Measurements from ENCODE around the gene USP19.

USP19 gene

GRCh38 chr3:49158103-49158709 is 37.6 kb upstream of the USP19 start:
- 36 to 78% methylated on average over 4 of the region's 5 CpGs for WGBS, 2 experiments (ENCODE audit: insufficient coverage in 2 of 2)
- H3K4me3 ChIP-seq (ENCODE audit: extremely low read depth, insufficient read depth, low read length, poor library complexity, severe bottlenecking), result no peak overlapping the region
- H3K9me3 ChIP-seq (ENCODE audit: control insufficient read depth, low read length), result no peaks in the 10 kb centered on the region
- no peaks in the 10 kb centered on the region for H3K4me1 ChIP-seq (ENCODE audit: control insufficient read depth, insufficient read depth, low read length, poor library complexity, severe bottlenecking)
- peaks cover 13% of the 10 kb centered on the region for H3K36me3 ChIP-seq (ENCODE audit: control insufficient read depth, insufficient read depth, low read length)
- H3K27ac ChIP-seq (ENCODE audit: low read depth, low read length, severe bottlenecking), result no peak overlapping the region

GRCh38 chr3:49157289-49157688 is 36.7 kb upstream of the USP19 start:
- H3K4me1 ChIP-seq (ENCODE audit: control insufficient read depth, insufficient read depth, low read length, poor library complexity, severe bottlenecking), result no peaks in the 10 kb centered on the region
- H3K36me3 ChIP-seq (ENCODE audit: control insufficient read depth, insufficient read depth, low read length), result peaks cover 4% of the 10 kb centered on the region
- no CpG with 5 or more reads among the region's 1 CpG for WGBS, 2 experiments (ENCODE audit: insufficient coverage in 2 of 2)
- no peaks in the 10 kb centered on the region for H3K9me3 ChIP-seq (ENCODE audit: control insufficient read depth, low read length)
- H3K4me3 ChIP-seq (ENCODE audit: extremely low read depth, insufficient read depth, low read length, poor library complexity, severe bottlenecking), result no peak overlapping the region
- no peak overlapping the region for H3K27ac ChIP-seq (ENCODE audit: low read depth, low read length, severe bottlenecking)

GRCh38 chr3:49153349-49153912 is 32.8 kb upstream of the USP19 start:
- Histone ChIP-seq H3K27ac (ENCODE audit: low read depth, low read length, severe bottlenecking) (no peak overlapping the region), H3K4me3 (ENCODE audit: extremely low read depth, insufficient read depth, low read length, poor library complexity, severe bottlenecking) (no peak overlapping the region), H3K36me3 (ENCODE audit: control insufficient read depth, insufficient read depth, low read length) (no peaks in the 10 kb centered on the region), H3K9me3 (ENCODE audit: control insufficient read depth, low read length) (no peaks in the 10 kb centered on the region), H3K4me1 (ENCODE audit: control insufficient read depth, insufficient read depth, low read length, poor library complexity, severe bottlenecking) (no peaks in the 10 kb centered on the region)
- 70 to 73% methylated on average over 1 to 2 of the region's 3 CpGs for WGBS, 2 experiments (ENCODE audit: insufficient coverage in 2 of 2)

GRCh38 chr3:49151610-49152009 is 31.0 kb upstream of the USP19 start:
- Histone ChIP-seq H3K36me3 (ENCODE audit: control insufficient read depth, insufficient read depth, low read length) (no peaks in the 10 kb centered on the region), H3K4me3 (ENCODE audit: extremely low read depth, insufficient read depth, low read length, poor library complexity, severe bottlenecking) (no peak overlapping the region), H3K9me3 (ENCODE audit: control insufficient read depth, low read length) (no peaks in the 10 kb centered on the region), H3K27ac (ENCODE audit: low read depth, low read length, severe bottlenecking) (no peak overlapping the region), H3K4me1 (ENCODE audit: control insufficient read depth, insufficient read depth, low read length, poor library complexity, severe bottlenecking) (no peaks in the 10 kb centered on the region)
- WGBS, 2 experiments (ENCODE audit: insufficient coverage in 2 of 2), result 93% methylated on average over 2 of the region's 2 CpGs; no CpG with 5 or more reads in 1 of the 2 experiments

GRCh38 chr3:49148159-49148558 is 27.5 kb upstream of the USP19 start:
- H3K9me3 ChIP-seq (ENCODE audit: control insufficient read depth, low read length), result no peaks in the 10 kb centered on the region
- WGBS, 2 experiments (ENCODE audit: insufficient coverage in 2 of 2), result 83 to 91% methylated on average over 1 to 4 of the region's 5 CpGs

GRCh38 chr3:49140080-49140479 is 19.5 kb upstream of the USP19 start:
- Histone ChIP-seq H3K4me1 (ENCODE audit: control insufficient read depth, insufficient read depth, low read length, poor library complexity, severe bottlenecking) (no peaks in the 10 kb centered on the region), H3K9me3 (ENCODE audit: control insufficient read depth, low read length) (peaks cover 10% of the 10 kb centered on the region), H3K4me3 (ENCODE audit: extremely low read depth, insufficient read depth, low read length, poor library complexity, severe bottlenecking) (no peak overlapping the region), H3K27ac (ENCODE audit: low read depth, low read length, severe bottlenecking) (no peak overlapping the region), H3K36me3 (ENCODE audit: control insufficient read depth, insufficient read depth, low read length) (no peaks in the 10 kb centered on the region)
- WGBS, 2 experiments (ENCODE audit: insufficient coverage in 2 of 2), result 14 to 100% methylated on average over 1 of the region's 3 CpGs

More at GRCh38 chr3:49148159-49148558, 27.5 kb upstream of the USP19 start:
- Histone ChIP-seq H3K4me3 (ENCODE audit: extremely low read depth, insufficient read depth, low read length, poor library complexity, severe bottlenecking) (no peak overlapping the region), H3K27ac (ENCODE audit: low read depth, low read length, severe bottlenecking) (no peak overlapping the region), H3K36me3 (ENCODE audit: control insufficient read depth, insufficient read depth, low read length) (no peaks in the 10 kb centered on the region), H3K4me1 (ENCODE audit: control insufficient read depth, insufficient read depth, low read length, poor library complexity, severe bottlenecking) (no peaks in the 10 kb centered on the region)

DNA sequence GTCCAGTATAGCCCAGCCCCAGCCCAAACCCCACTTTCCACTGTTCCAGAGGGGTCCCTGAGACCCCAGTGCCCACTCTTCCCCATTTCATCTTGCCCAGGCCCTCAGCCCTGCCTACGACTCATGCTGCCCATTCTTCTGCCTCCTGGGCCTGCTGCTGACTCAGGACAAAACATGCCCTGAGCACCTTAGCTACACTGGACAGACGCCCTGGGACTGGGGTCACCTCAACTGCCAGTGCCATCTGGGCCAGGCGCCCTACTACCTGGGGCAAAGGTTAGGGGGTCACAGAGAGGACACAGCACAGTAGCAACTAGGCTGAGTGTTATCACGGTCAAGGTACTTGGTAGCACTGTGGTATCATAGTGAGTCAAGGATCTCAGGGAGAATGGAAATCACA is 14.9 kb upstream of the USP19 start:
- Histone ChIP-seq H3K9me3 (ENCODE audit: control insufficient read depth, low read length) (peaks cover under 1% of the 10 kb centered on the region), H3K4me3 (ENCODE audit: extremely low read depth, insufficient read depth, low read length, poor library complexity, severe bottlenecking) (no peak overlapping the region), H3K27ac (ENCODE audit: low read depth, low read length, severe bottlenecking) (no peak overlapping the region), H3K36me3 (ENCODE audit: control insufficient read depth, insufficient read depth, low read length) (peaks cover 8% of the 10 kb centered on the region), H3K4me1 (ENCODE audit: control insufficient read depth, insufficient read depth, low read length, poor library complexity, severe bottlenecking) (peaks cover 8% of the 10 kb centered on the region)
- WGBS, 2 experiments (ENCODE audit: insufficient coverage in 2 of 2), result 92 to 94% methylated on average over 3 to 4 of the region's 4 CpGs

- no peak overlapping the region for H3K4me3 ChIP-seq (ENCODE audit: extremely low read depth, insufficient read depth, low read length, poor library complexity, severe bottlenecking)
- H3K27ac ChIP-seq (ENCODE audit: low read depth, low read length, severe bottlenecking), result no peak overlapping the region
These were observed 14.0 kb upstream of the USP19 start for GRCh38 chr3:49134471-49135265.

GRCh38 chr3:49133226-49133951 is 12.8 kb upstream of the USP19 start:
- Histone ChIP-seq H3K36me3 (ENCODE audit: control insufficient read depth, insufficient read depth, low read length) (peaks cover 29% of the 10 kb centered on the region), H3K27ac (ENCODE audit: low read depth, low read length, severe bottlenecking) (peak overlapping the region; percentile 93), H3K9me3 (ENCODE audit: control insufficient read depth, low read length) (no peaks in the 10 kb centered on the region), H3K4me3 (ENCODE audit: extremely low read depth, insufficient read depth, low read length, poor library complexity, severe bottlenecking) (peak overlapping the region; percentile 70), H3K4me1 (ENCODE audit: control insufficient read depth, insufficient read depth, low read length, poor library complexity, severe bottlenecking) (peaks cover 8% of the 10 kb centered on the region)
- WGBS, 2 experiments (ENCODE audit: insufficient coverage in 2 of 2), result 0% methylated on average over 17 to 22 of the region's 30 CpGs

More at GRCh38 chr3:49134471-49135265, 14.0 kb upstream of the USP19 start:
- H3K9me3 ChIP-seq (ENCODE audit: control insufficient read depth, low read length), result no peaks in the 10 kb centered on the region
- peaks cover 8% of the 10 kb centered on the region for H3K4me1 ChIP-seq (ENCODE audit: control insufficient read depth, insufficient read depth, low read length, poor library complexity, severe bottlenecking)
- WGBS, 2 experiments (ENCODE audit: insufficient coverage in 2 of 2), result 74 to 92% methylated on average over 3 of the region's 3 CpGs
- H3K36me3 ChIP-seq (ENCODE audit: control insufficient read depth, insufficient read depth, low read length), result peaks cover 16% of the 10 kb centered on the region

DNA sequence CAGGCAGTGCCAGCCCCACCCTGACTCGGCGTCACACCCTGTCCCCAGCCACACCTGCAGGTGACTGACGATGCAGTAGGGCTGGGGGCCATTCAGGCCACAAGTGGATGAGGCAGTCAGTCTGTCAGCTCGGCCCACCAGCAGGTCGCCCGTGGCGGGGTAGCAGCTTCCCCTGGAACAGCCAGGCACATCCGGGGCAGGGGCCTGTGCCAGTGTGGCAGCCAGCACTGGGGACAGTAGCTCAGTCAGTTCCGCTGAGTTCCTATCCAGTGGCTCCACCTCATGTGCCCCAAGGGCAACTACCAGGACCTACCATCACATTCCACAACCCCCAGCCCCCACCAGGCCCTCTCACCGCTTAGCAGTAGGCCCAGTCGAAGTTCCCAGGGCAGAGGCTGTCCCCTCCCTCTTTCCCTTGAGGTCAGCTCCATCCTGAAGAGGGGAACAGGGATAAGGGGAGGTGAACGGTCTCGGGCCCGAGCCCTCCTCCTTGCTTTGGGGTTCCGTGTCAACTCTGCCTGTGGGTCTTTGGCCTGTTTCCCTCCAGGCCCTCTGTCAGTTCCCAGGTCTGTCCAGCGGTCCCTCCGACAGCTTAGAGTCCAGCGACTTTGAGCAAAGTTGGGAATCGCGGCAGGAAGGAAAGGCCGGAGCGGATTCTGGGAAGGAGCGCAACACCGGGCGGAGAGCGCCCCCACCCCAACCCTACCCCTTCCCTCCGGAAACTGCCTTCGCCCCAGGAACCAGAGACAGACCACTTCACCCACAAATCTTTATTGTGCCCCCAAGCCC is 12.0 kb upstream of the USP19 start, which contains the start of gene LAMB2:
Gene LAMB2, minus strand, starts transcription at position 614 of the 789 bp plus-strand sequence. Its CDS starts 183 bp downstream, at position 431.
- WGBS, 2 experiments (ENCODE audit: insufficient coverage in 2 of 2), result 3 to 6% methylated on average over 15 of the region's 28 CpGs
- H3K9me3 ChIP-seq (ENCODE audit: control insufficient read depth, low read length), result no peaks in the 10 kb centered on the region
- H3K27ac ChIP-seq (ENCODE audit: low read depth, low read length, severe bottlenecking), result peak within 1 kb of the TSS; percentile 93
- peaks cover 36% of the 10 kb centered on the region for H3K36me3 ChIP-seq (ENCODE audit: control insufficient read depth, insufficient read depth, low read length)
- peaks cover 8% of the 10 kb centered on the region for H3K4me1 ChIP-seq (ENCODE audit: control insufficient read depth, insufficient read depth, low read length, poor library complexity, severe bottlenecking)
- peak within 1 kb of the TSS; percentile 70 for H3K4me3 ChIP-seq (ENCODE audit: extremely low read depth, insufficient read depth, low read length, poor library complexity, severe bottlenecking)
